Parathyroid adenoma (tissue), 2 donors: ENCODE results near the gene RPS6KA3.

ENCODE experiments used
- H2AFZ ChIP-seq: fragments of 300-600 bp; sonication (generic); one replicate; pipeline ENCODE4 v1.7.0; 2017; ENCODE audit warnings: antibody characterized with exemption, mild to moderate bottlenecking
- H3K27ac ChIP-seq: fragments of 300-600 bp; sonication (generic); one replicate; pipeline ENCODE4 v1.7.0; 2017
- H3K27me3 ChIP-seq: fragments of 300-600 bp; sonication (generic); one replicate; pipeline ENCODE4 v1.7.0; 2017; ENCODE audit warnings: low read length; ENCODE audit not compliant: control insufficient read depth, insufficient read depth
- H3K36me3 ChIP-seq: fragments of 300-600 bp; sonication (generic); one replicate; pipeline ENCODE4 v1.7.0; 2017; ENCODE audit warnings: low read length; ENCODE audit not compliant: control insufficient read depth, insufficient read depth
- H3K4me1 ChIP-seq: fragments of 300-600 bp; sonication (generic); one replicate; pipeline ENCODE4 v1.7.0; 2017; ENCODE audit warnings: control low read depth
- H3K4me2 ChIP-seq: fragments of 300-600 bp; sonication (generic); one replicate; pipeline ENCODE4 v1.7.0; 2017; ENCODE audit warnings: low read length
- H3K4me3 ChIP-seq: fragments of 300-600 bp; sonication (generic); one replicate; pipeline ENCODE4 v1.7.0; 2017; ENCODE audit warnings: low read depth, low read length
- H3K79me2 ChIP-seq: fragments of 300-600 bp; sonication (generic); one replicate; pipeline ENCODE4 v1.7.0; 2017; ENCODE audit warnings: control low read depth
- H3K9ac ChIP-seq: fragments of 300-600 bp; sonication (generic); one replicate; pipeline ENCODE4 v1.7.0; 2017; ENCODE audit warnings: mild to moderate bottlenecking
- H3K9me3 ChIP-seq: fragments of 300-600 bp; sonication (generic); one replicate; pipeline ENCODE4 v1.7.0; 2017; ENCODE audit warnings: low read length; ENCODE audit not compliant: control insufficient read depth
- TF ChIP-seq, protein P1 (sequence below): fragments of 300-600 bp; sonication (generic); IDR thresholded peaks from one replicate; pipeline ENCODE4 v1.7.0; 2017; ENCODE audit warnings: antibody characterized with exemption, mild to moderate bottlenecking
- donor health status: primary hyperparathyroidism.

RPS6KA3 gene

DNA sequence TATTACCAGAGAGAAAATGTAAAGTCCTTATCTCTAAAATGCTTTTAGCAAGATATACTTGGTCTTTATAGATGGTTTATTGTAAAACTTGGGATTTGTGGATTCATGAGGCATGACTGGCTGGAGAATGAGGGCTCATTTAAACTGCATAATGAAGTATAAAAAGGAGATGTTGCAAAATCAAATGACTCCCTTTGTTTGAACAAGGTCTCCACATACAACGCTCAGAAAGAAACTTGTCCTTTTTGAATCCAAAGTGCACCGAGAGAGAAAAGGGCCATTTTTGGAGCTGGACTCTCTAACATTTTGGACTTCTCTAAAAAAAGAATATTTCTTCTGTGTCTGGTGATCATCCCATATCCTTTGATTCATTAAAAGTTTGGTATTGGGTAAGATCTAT lies 117.4 kb downstream of the RPS6KA3 start:
- no peaks in the 10 kb centered on the region for H3K4me1 ChIP-seq
- no peaks in the 10 kb centered on the region for H3K9me3 ChIP-seq
- no peak overlapping the region for H2AFZ ChIP-seq
- no peaks in the 10 kb centered on the region for H3K79me2 ChIP-seq
- H3K27me3 ChIP-seq, result no peaks in the 10 kb centered on the region
- no peak overlapping the region for H3K9ac ChIP-seq
- no peaks in the 10 kb centered on the region for H3K36me3 ChIP-seq
- H3K4me3 ChIP-seq, result no peak overlapping the region
- no peak overlapping the region for H3K27ac ChIP-seq
- TF ChIP-seq, protein P1, sequence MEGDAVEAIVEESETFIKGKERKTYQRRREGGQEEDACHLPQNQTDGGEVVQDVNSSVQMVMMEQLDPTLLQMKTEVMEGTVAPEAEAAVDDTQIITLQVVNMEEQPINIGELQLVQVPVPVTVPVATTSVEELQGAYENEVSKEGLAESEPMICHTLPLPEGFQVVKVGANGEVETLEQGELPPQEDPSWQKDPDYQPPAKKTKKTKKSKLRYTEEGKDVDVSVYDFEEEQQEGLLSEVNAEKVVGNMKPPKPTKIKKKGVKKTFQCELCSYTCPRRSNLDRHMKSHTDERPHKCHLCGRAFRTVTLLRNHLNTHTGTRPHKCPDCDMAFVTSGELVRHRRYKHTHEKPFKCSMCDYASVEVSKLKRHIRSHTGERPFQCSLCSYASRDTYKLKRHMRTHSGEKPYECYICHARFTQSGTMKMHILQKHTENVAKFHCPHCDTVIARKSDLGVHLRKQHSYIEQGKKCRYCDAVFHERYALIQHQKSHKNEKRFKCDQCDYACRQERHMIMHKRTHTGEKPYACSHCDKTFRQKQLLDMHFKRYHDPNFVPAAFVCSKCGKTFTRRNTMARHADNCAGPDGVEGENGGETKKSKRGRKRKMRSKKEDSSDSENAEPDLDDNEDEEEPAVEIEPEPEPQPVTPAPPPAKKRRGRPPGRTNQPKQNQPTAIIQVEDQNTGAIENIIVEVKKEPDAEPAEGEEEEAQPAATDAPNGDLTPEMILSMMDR, result no peak
- H3K4me2 ChIP-seq, result no peak overlapping the region

DNA sequence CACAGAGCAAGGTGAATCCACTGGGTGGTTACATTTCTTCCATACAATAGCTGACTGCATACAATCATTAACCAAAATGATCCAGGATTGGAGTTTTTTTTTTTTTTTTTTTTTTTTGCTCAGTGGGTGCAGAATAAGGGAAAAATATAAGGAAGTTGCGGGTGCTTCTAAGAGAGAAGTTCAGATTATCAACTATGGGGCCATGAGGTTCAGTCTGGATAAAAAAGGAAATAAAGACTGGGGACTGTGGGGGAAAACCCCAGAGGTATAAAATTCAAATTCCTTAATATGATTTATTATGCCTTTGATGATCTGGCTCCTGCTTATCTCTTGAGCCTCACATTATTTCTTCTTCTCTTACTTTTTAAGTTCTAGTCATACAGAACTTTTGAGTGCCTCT lies 119.1 kb downstream of the RPS6KA3 start:
- Histone ChIP-seq H3K27me3 (no peaks in the 10 kb centered on the region), H3K4me3 (no peak overlapping the region), H3K36me3 (no peaks in the 10 kb centered on the region), H3K79me2 (no peaks in the 10 kb centered on the region), H3K4me1 (no peaks in the 10 kb centered on the region), H3K27ac (no peak overlapping the region), H3K9ac (no peak overlapping the region), H2AFZ (no peak overlapping the region), H3K9me3 (no peaks in the 10 kb centered on the region), H3K4me2 (no peak overlapping the region)
- TF ChIP-seq, protein P1, result no peak

DNA sequence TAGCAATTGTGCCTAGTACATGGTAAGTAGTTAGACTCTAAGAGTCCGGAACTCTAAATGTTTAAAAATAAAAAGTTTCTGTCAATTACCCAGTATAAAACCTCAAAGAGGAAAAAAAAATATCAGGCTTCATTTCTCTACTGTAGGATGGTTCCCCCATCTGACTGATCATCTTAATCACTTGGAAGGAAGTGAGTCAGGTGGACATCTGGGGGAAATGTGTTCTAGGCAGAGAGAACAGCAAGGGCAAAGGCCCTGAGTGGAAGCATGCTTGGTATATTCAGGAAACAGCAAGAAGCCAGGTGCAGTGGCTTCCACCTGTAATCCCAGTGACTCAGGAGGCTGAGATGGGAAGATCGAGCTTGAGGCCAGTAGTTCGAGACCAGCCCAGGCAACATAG lies 122.2 kb downstream of the RPS6KA3 start:
- H3K27me3 ChIP-seq, result no peaks in the 10 kb centered on the region
- no peaks in the 10 kb centered on the region for H3K4me1 ChIP-seq
- H3K4me2 ChIP-seq, result no peak overlapping the region
- no peaks in the 10 kb centered on the region for H3K36me3 ChIP-seq
- TF ChIP-seq, protein P1, result no peak
- H3K4me3 ChIP-seq, result no peak overlapping the region
- no peak overlapping the region for H3K27ac ChIP-seq
- H3K9ac ChIP-seq, result no peak overlapping the region
- H3K9me3 ChIP-seq, result no peaks in the 10 kb centered on the region
- H3K79me2 ChIP-seq, result no peaks in the 10 kb centered on the region
- H2AFZ ChIP-seq, result no peak overlapping the region

- H3K27ac ChIP-seq, result no peak overlapping the region
- H3K9ac ChIP-seq, result no peak overlapping the region
- H3K9me3 ChIP-seq, result no peaks in the 10 kb centered on the region
- peaks cover 2% of the 10 kb centered on the region for H3K4me1 ChIP-seq
- no peaks in the 10 kb centered on the region for H3K27me3 ChIP-seq
- H2AFZ ChIP-seq, result no peak overlapping the region
- no peaks in the 10 kb centered on the region for H3K36me3 ChIP-seq
- H3K4me2 ChIP-seq, result no peak overlapping the region
- TF ChIP-seq, protein P1, result no peak
- no peak overlapping the region for H3K4me3 ChIP-seq
- H3K79me2 ChIP-seq, result no peaks in the 10 kb centered on the region
These were observed 123.1 kb downstream of the RPS6KA3 start for GRCh38 chrX:20143561-20143960.

- no peak overlapping the region for H3K4me3 ChIP-seq
- no peak overlapping the region for H3K9ac ChIP-seq
- no peaks in the 10 kb centered on the region for H3K27me3 ChIP-seq
- H3K27ac ChIP-seq, result peak overlapping the region; percentile 19
- no peaks in the 10 kb centered on the region for H3K79me2 ChIP-seq
- H3K4me2 ChIP-seq, result no peak overlapping the region
- H3K4me1 ChIP-seq, result peaks cover 2% of the 10 kb centered on the region
- no peaks in the 10 kb centered on the region for H3K9me3 ChIP-seq
- no peak overlapping the region for H2AFZ ChIP-seq
- TF ChIP-seq, protein P1, result no peak
- H3K36me3 ChIP-seq, result no peaks in the 10 kb centered on the region
These were observed 123.6 kb downstream of the RPS6KA3 start for GRCh38 chrX:20143111-20143510.
